ENCODE measurements around the gene TTN. TPM values are rescaled to one million over a fixed set of nuclear protein-coding genes. Genes with fewer than 3 reads are reported as not detected.

TTN gene
- total RNA-seq, 4 donors from 2014 or later: 0.19 to 3.1 (median 1.7) TPM

DNA sequence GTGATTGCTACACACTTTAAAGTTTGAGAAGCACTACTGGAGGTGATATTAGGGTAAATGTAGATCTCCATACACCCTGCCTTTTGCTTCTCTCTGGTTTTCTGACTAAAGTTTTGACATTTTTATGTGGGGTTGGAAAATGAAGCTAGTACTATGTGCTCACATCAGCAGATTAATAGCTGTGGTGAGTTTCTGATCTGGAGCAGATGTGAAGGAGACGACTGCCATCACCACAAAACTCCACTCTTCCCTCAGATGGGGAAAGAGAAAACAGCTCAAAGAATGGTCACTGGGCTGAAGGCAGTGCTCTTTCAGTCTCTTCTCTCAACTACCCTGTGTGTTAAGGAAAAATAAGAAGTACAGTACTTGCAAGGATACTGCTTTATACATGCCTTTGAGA is 289.7 kb downstream of the TTN start:
- intact Hi-C loops (cut with DNase I): no loop called here
- no peaks in the 10 kb centered on the region for H3K4me1 ChIP-seq
- no peak overlapping the region for H3K27ac ChIP-seq
- peaks cover 0 to 38% (median 0%) of the 10 kb centered on the region in 3 donors for H3K36me3 ChIP-seq
- no peaks in the 10 kb centered on the region for H3K27me3 ChIP-seq
- no peaks in the 10 kb centered on the region for H3K9me3 ChIP-seq
- 100% methylated on average over 1 of the region's 1 CpG for WGBS, 2 donors
- TF ChIP-seq POLR2A (IDR thresholded peaks at IDR 0.05): no peak
- TF ChIP-seq, protein P1, sequence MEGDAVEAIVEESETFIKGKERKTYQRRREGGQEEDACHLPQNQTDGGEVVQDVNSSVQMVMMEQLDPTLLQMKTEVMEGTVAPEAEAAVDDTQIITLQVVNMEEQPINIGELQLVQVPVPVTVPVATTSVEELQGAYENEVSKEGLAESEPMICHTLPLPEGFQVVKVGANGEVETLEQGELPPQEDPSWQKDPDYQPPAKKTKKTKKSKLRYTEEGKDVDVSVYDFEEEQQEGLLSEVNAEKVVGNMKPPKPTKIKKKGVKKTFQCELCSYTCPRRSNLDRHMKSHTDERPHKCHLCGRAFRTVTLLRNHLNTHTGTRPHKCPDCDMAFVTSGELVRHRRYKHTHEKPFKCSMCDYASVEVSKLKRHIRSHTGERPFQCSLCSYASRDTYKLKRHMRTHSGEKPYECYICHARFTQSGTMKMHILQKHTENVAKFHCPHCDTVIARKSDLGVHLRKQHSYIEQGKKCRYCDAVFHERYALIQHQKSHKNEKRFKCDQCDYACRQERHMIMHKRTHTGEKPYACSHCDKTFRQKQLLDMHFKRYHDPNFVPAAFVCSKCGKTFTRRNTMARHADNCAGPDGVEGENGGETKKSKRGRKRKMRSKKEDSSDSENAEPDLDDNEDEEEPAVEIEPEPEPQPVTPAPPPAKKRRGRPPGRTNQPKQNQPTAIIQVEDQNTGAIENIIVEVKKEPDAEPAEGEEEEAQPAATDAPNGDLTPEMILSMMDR (IDR thresholded peaks at IDR 0.05): no peak
- no peak for DNase-seq
- H3K4me3 ChIP-seq: no peak overlapping the region

DNA sequence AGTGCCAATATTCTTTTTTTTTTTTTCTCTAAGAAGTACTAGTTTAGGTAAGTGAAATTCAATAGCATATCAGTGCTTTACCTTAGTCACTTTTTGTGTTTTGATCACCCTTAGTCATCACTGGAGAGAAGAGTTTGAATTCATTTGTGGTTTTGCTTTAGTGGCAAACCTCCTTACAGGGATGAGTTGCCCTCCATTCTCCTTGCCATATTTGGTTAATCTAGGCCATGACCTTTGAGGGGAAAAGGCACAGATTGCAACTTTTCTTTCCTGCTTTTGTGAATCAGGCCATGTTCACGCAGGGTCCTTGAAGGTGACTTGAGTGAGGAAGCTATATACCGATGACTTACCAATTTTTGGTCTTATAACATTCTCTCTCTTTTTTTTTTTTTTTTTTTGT is 292.6 kb downstream of the TTN start:
- intact Hi-C loops (cut with DNase I): no loop called here
- H3K4me1 ChIP-seq: no peaks in the 10 kb centered on the region
- H3K4me3 ChIP-seq: no peak overlapping the region
- no peaks in the 10 kb centered on the region for H3K9me3 ChIP-seq
- H3K27ac ChIP-seq: no peak overlapping the region
- no peak for DNase-seq
- 62 to 76% methylated on average over 2 of the region's 2 CpGs for WGBS, 2 donors
- TF ChIP-seq, protein P1 (IDR thresholded peaks at IDR 0.05): no peak
- no peak for TF ChIP-seq POLR2A (IDR thresholded peaks at IDR 0.05)
- H3K36me3 ChIP-seq: peaks cover 0 to 66% (median 0%) of the 10 kb centered on the region in 3 donors
- H3K27me3 ChIP-seq: no peaks in the 10 kb centered on the region

DNA sequence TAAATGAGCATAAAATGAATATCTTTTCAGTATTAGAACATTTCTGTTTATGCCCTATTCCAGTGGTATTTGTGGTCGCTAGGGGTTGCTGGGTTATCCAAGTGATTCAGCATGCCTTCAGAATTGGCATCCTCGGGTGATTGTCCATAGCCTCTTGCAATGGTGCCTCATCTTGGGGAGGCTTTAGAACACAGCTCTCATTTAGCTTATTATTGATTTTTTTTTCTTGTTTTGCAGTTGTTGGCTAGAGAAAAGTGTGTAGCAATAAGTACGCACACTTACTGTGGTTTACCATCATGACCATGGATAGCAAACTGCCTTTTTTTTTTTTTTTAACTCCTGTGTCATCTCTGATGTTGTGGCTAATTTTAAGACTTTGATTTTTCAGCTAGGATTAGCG is 293.3 kb downstream of the TTN start:
- DNase-seq: no peak
- 86 to 90% methylated on average over 4 of the region's 4 CpGs for WGBS, 2 donors
- H3K4me3 ChIP-seq: no peak overlapping the region
- H3K27ac ChIP-seq: no peak overlapping the region
- TF ChIP-seq, protein P1 (IDR thresholded peaks at IDR 0.05): no peak
- no peak for TF ChIP-seq POLR2A (IDR thresholded peaks at IDR 0.05)
- H3K4me1 ChIP-seq: no peaks in the 10 kb centered on the region
- H3K9me3 ChIP-seq: no peaks in the 10 kb centered on the region
- intact Hi-C loops (cut with DNase I): no loop called here
- no peaks in the 10 kb centered on the region for H3K27me3 ChIP-seq
- peaks cover 0 to 69% (median 0%) of the 10 kb centered on the region in 3 donors for H3K36me3 ChIP-seq

DNA sequence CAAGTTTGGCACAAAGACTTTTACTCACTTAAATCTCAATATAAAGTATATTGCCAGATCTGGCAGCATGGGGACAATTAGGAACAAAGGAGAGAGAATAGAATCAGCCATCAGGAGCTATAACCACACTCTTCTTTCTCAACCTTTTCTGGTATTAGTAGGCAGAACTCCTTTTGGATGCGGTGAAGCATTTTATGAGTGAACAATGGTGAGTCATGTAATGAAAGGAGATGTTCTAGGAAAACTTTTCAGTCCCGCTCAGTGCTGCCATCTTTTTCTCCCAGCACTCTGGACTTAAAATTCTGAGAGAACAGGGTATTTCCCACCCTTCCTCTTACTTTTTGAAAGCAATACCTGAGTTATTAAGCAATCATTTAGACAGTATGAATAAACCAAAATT is 294.7 kb downstream of the TTN start:
- intact Hi-C loops (cut with DNase I): no loop called here

DNA sequence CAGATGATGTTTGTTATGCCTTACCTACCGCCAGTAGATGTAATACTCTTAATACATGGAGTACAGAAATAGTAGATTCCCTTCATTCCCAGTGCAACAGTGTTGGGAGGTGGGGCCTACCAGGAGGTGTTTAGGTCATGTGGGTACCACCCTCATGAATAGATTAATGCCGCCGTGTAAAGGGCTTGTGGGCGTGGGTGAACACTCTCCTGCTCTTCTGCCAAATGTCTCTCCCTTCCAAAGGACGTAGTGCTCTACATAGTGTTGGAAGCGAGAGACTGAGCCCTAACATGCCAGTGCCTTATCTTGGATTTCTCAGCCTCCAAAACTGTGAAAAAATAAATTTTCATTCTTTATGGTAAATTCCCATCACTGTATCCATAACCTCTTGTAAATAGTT is 296.8 kb downstream of the TTN start:
- intact Hi-C loops (cut with DNase I): no loop called here
- 86 to 88% methylated on average over 6 of the region's 6 CpGs for WGBS, 2 donors
- H3K27me3 ChIP-seq: no peaks in the 10 kb centered on the region
- no peak overlapping the region for H3K4me3 ChIP-seq
- DNase-seq: no peak
- H3K36me3 ChIP-seq: peaks cover 0 to 67% (median 0%) of the 10 kb centered on the region in 3 donors
- TF ChIP-seq, protein P1 (IDR thresholded peaks at IDR 0.05): no peak
- no peak for TF ChIP-seq POLR2A (IDR thresholded peaks at IDR 0.05)
- no peaks in the 10 kb centered on the region for H3K9me3 ChIP-seq
- no peak overlapping the region for H3K27ac ChIP-seq
- no peaks in the 10 kb centered on the region for H3K4me1 ChIP-seq

More for the DNA sequence above, 294.7 kb downstream of the TTN start:
- Histone ChIP-seq H3K36me3 (peaks cover 0 to 55% (median 0%) of the 10 kb centered on the region in 3 donors), H3K4me3 (no peak overlapping the region), H3K27ac (no peak overlapping the region), H3K9me3 (no peaks in the 10 kb centered on the region), H3K27me3 (no peaks in the 10 kb centered on the region), H3K4me1 (no peaks in the 10 kb centered on the region)
- TF ChIP-seq, protein P1 (IDR thresholded peaks at IDR 0.05): no peak
- TF ChIP-seq POLR2A (IDR thresholded peaks at IDR 0.05): no peak
- 63 to 77% methylated on average over 2 of the region's 2 CpGs for WGBS, 2 donors
- DNase-seq: no peak

Measured in esophagus squamous epithelium (tissue), 5 donors.